GM18505 (cell line): Measurements from ENCODE around the gene MVB12B.
"Not testable (repeated sequence)": the region's sequence is repeated elsewhere in the genome, so short reads cannot be mapped to it uniquely, and the experiment has no call there.

Experiments
- ATAC-seq: cut with Tn5 transposase; IDR thresholded peaks from one replicate; pipeline ENCODE4 v1.9.1; 2021; ENCODE audit not compliant: unreplicated experiment
- POLR2A ChIP-seq: IDR thresholded peaks from 4 replicates; pipeline ENCODE4 v1.6.1; 2011; ENCODE audit warnings: borderline replicate concordance; ENCODE audit not compliant: insufficient read depth, insufficient read length; ENCODE audit errors: extremely low read depth

Gene MVB12B

GRCh38 chr9:126528915-126529314 is 202.3 kb downstream of the MVB12B start:
- ATAC-seq, result no peak
- TF ChIP-seq POLR2A, result no peak

GRCh38 chr9:126531035-126531571 is 204.5 kb downstream of the MVB12B start:
- ATAC-seq, result no peak
- no peak for TF ChIP-seq POLR2A

- no peak for ATAC-seq
- no peak for TF ChIP-seq POLR2A
These were observed 205.0 kb downstream of the MVB12B start for GRCh38 chr9:126531591-126531990.

GRCh38 chr9:126532019-126532462 is 205.4 kb downstream of the MVB12B start:
- no peak for ATAC-seq

GRCh38 chr9:126532489-126532888 is 205.9 kb downstream of the MVB12B start:
- no peak for ATAC-seq
- no peak for TF ChIP-seq POLR2A

More at GRCh38 chr9:126532019-126532462, 205.4 kb downstream of the MVB12B start:
- no peak for TF ChIP-seq POLR2A

- no peak for ATAC-seq
- no peak for TF ChIP-seq POLR2A
These were observed 206.6 kb downstream of the MVB12B start for GRCh38 chr9:126532951-126533925.

GRCh38 chr9:126533926-126534310 is 207.3 kb downstream of the MVB12B start:
- ATAC-seq, result no peak
- no peak for TF ChIP-seq POLR2A

- ATAC-seq, result no peak
- no peak for TF ChIP-seq POLR2A
These were observed 208.0 kb downstream of the MVB12B start for GRCh38 chr9:126534431-126535186.

GRCh38 chr9:126536131-126536530 is 209.5 kb downstream of the MVB12B start:
- no peak for ATAC-seq
- TF ChIP-seq POLR2A, result no peak

- no peak for TF ChIP-seq POLR2A
- ATAC-seq, result no peak
These were observed 210.3 kb downstream of the MVB12B start for GRCh38 chr9:126536841-126537465.

GRCh38 chr9:126538550-126538949 is 211.9 kb downstream of the MVB12B start:
- no peak for TF ChIP-seq POLR2A
- no peak for ATAC-seq

GRCh38 chr9:126540398-126540797 is 213.8 kb downstream of the MVB12B start:
- ATAC-seq, result not testable (repeated sequence)

GRCh38 chr9:126543490-126543889 is 216.9 kb downstream of the MVB12B start:
- no peak for TF ChIP-seq POLR2A
- no peak for ATAC-seq
